HUES64 (cell line): ENCODE results near the gene FTO.

Experiments used
- H3K27ac ChIP-seq: 2 replicates; pipeline ENCODE4 v1.7.0; 2013; ENCODE audit warnings: low read depth, low read length, inconsistent platforms
- H3K27me3 ChIP-seq: 2 replicates; pipeline ENCODE4 v1.6.1; 2013; ENCODE audit warnings: mild to moderate bottlenecking, low read length; ENCODE audit not compliant: insufficient read depth
- H3K36me3 ChIP-seq: 2 replicates; pipeline ENCODE4 v1.6.1; 2013; ENCODE audit warnings: mild to moderate bottlenecking, low read length; ENCODE audit not compliant: insufficient read depth
- H3K4me1 ChIP-seq: 2 replicates; pipeline ENCODE4 v1.6.1; 2013; ENCODE audit warnings: mild to moderate bottlenecking, low read length, moderate library complexity; ENCODE audit not compliant: insufficient read depth
- H3K4me3 ChIP-seq: 2 replicates; pipeline ENCODE4 v1.5.1; 2013; ENCODE audit warnings: mild to moderate bottlenecking, low read length, moderate library complexity
- H3K9ac ChIP-seq: 2 replicates; pipeline ENCODE4 v1.6.1; 2013; ENCODE audit warnings: mild to moderate bottlenecking, low read depth, low read length
- H3K9me3 ChIP-seq: 2 replicates; pipeline ENCODE4 v1.6.1; 2013; ENCODE audit warnings: low read depth, low read length; ENCODE audit not compliant: insufficient read depth
- WGBS: fragments of 150-250, 120-280 bp; methylation state at CpG from one replicate; pipeline ENCODE4 v1.1.7; 2013; ENCODE audit warnings: missing lambda C conversion rate; 5-methylcytosine and 5-hydroxymethylcytosine counted together

FTO gene

DNA sequence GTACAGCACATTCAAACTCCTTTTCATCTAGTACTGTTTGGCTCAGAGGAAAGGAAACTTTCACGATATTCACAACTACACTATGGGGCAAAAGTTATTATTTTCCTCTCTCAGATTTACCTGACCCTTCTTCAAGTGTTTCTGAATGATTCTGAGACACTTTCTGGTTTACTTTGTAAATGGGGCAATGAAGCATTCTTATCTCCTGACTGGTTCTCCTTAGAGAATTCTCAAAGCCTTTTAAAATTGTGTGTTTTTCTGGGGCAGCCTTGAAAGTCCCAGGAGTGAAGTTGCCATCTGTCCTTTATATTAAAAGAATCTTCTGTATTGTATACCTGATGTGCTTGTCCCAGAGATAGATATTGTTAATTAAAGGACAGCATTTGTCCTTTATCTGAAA is 264.9 kb downstream of the FTO start:
- peaks cover 10% of the 10 kb centered on the region; the same call in 1 of the 2 replicates for H3K4me1 ChIP-seq
- no peak overlapping the region for H3K27ac ChIP-seq
- no peaks in the 10 kb centered on the region for H3K27me3 ChIP-seq
- no peaks in the 10 kb centered on the region for H3K36me3 ChIP-seq
- no peaks in the 10 kb centered on the region for H3K9me3 ChIP-seq
- no peak overlapping the region for H3K9ac ChIP-seq
- 88% methylated on average over 1 of the region's 1 CpG for WGBS
- no peak overlapping the region for H3K4me3 ChIP-seq

DNA sequence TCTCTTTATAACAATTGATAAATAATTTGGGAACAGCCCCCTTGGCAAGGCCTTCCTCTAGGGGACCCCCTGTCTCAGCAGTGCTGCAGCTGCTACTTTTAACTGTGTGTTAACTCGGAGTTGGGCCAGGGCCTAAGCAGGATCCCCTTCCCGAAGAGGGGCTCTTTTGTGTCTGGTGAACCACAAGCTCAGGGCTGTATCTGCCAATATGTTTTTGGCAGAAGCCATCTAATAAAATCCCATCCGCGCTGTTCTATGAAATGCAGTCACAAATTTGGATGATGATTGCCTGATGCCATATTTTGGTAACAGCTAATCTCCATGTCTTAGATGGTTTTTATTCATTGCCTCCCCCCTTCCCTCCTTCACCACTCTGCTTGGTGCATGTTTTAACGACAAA is 267.7 kb downstream of the FTO start:
- Histone ChIP-seq H3K4me3 (no peak overlapping the region), H3K9ac (no peak overlapping the region), H3K36me3 (no peaks in the 10 kb centered on the region), H3K4me1 (peaks cover 10% of the 10 kb centered on the region; the same call in 1 of the 2 replicates), H3K27me3 (no peaks in the 10 kb centered on the region), H3K9me3 (no peaks in the 10 kb centered on the region), H3K27ac (no peak overlapping the region)
- WGBS: 95% methylated on average over 5 of the region's 5 CpGs

DNA sequence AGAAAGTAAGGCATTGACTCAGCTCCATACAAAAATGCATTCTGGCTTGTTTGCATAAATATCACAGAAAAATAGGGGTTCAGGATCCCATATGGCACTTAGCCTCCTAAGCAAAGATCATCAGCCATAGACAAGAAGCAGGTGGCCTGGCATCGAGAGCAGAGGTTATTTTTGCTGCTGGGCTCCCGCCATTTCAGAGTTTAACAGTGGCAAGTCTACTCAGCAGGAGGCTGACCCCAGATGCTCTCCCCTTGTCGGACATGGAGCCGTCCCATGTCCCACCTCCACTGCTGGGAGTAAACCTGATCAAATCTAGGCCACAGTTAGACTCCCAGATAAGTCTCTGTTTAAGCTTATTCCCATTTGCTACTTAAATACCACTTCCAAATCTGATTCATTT is 269.1 kb downstream of the FTO start:
- Histone ChIP-seq H3K9ac (no peak overlapping the region), H3K4me1 (peaks cover 9% of the 10 kb centered on the region; the same call in 1 of the 2 replicates), H3K27me3 (no peaks in the 10 kb centered on the region), H3K9me3 (no peaks in the 10 kb centered on the region), H3K36me3 (no peaks in the 10 kb centered on the region), H3K27ac (no peak overlapping the region), H3K4me3 (no peak overlapping the region)
- 88% methylated on average over 4 of the region's 4 CpGs for WGBS

GRCh38 chr16:53974484-53975080 is 270.6 kb downstream of the FTO start:
- H3K4me3 ChIP-seq: no peak overlapping the region
- H3K27ac ChIP-seq: no peak overlapping the region
- H3K4me1 ChIP-seq: no peaks in the 10 kb centered on the region
- H3K36me3 ChIP-seq: no peaks in the 10 kb centered on the region
- H3K27me3 ChIP-seq: no peaks in the 10 kb centered on the region
- H3K9me3 ChIP-seq: no peaks in the 10 kb centered on the region
- 97% methylated on average over 3 of the region's 4 CpGs for WGBS
- H3K9ac ChIP-seq: no peak overlapping the region

DNA sequence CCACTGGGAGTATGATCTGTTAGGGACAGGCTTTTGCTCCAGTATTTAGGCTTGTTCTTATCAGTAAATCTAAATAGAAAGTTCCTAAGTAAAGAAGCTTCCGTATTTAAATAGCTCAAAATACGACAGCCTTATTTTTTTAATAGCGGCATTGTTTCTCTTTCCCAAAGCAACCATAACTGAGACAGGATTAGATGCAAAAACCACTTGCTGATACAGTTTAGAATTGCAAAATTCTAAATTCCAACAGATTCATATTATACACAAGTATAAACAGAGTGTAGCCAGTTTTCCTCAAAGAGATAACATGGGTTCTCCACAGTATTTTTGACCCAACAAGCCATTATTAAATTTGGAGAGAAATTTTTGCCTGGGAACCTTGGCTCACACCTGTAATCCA is 276.7 kb downstream of the FTO start:
- Histone ChIP-seq H3K9ac (no peak overlapping the region), H3K36me3 (no peaks in the 10 kb centered on the region), H3K27ac (no peak overlapping the region), H3K27me3 (no peaks in the 10 kb centered on the region), H3K4me3 (no peak overlapping the region), H3K9me3 (no peaks in the 10 kb centered on the region), H3K4me1 (peaks cover 7% of the 10 kb centered on the region; the same call in 1 of the 2 replicates)
- 92% methylated on average over 3 of the region's 3 CpGs for WGBS

- Histone ChIP-seq H3K27ac (no peak overlapping the region), H3K9me3 (no peaks in the 10 kb centered on the region), H3K9ac (no peak overlapping the region), H3K4me3 (no peak overlapping the region), H3K27me3 (no peaks in the 10 kb centered on the region), H3K36me3 (no peaks in the 10 kb centered on the region), H3K4me1 (peaks cover 7% of the 10 kb centered on the region; the same call in 1 of the 2 replicates)
- 88% methylated on average over 1 of the region's 3 CpGs for WGBS
Measured at GRCh38 chr16:53982631-53983042, 278.7 kb downstream of the FTO start.

DNA sequence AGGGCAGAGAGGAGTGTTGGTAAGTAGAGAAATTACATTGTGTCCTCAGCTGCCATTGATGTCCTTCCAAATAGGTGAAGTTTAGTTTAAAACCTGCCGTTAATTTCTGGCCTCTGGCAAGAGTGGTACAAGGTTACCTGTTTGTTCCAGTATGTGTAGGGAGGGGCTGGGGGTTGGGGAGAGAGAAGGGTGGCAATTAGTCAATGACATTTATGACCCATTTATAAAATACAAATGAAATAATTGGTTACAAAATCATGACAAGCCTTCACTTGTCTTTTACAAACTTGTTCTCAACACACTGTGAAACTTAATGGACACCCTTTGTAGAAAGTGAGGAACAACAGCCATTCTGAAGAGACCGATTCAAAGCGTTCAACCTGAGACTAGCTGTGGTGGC is 281.0 kb downstream of the FTO start:
- Histone ChIP-seq H3K4me3 (no peak overlapping the region), H3K27ac (no peak overlapping the region), H3K9ac (no peak overlapping the region), H3K9me3 (no peaks in the 10 kb centered on the region), H3K36me3 (no peaks in the 10 kb centered on the region), H3K4me1 (peaks cover 7% of the 10 kb centered on the region; the same call in 1 of the 2 replicates), H3K27me3 (no peaks in the 10 kb centered on the region)
- WGBS: 93% methylated on average over 3 of the region's 3 CpGs

- H3K27me3 ChIP-seq: no peaks in the 10 kb centered on the region
- peaks cover 3% of the 10 kb centered on the region; the same call in 1 of the 2 replicates for H3K4me1 ChIP-seq
- H3K9ac ChIP-seq: no peak overlapping the region
- 94% methylated on average over 3 of the region's 3 CpGs for WGBS
- H3K9me3 ChIP-seq: no peaks in the 10 kb centered on the region
- H3K36me3 ChIP-seq: no peaks in the 10 kb centered on the region
- H3K27ac ChIP-seq: no peak overlapping the region
- no peak overlapping the region for H3K4me3 ChIP-seq
Measured at GRCh38 chr16:53985861-53986260, 281.9 kb downstream of the FTO start.

DNA sequence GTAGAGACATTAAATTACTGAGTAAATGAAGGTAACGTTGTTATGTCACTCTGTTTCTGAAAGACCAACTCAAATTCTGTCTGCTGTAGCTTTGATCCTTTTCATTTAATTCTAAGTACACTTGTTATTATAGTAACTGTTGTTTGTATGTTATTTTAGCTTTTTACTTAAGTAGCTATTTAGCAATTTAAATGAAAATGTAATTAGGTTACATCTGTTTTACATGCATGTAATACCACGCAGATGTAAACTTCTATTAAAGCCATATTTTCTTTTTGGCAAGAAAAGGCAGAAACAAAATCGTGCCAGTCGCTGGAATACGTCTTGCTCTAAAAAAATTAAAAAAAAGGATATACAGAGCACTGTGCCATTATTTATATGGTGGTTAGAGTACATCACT is 282.8 kb downstream of the FTO start:
- H3K36me3 ChIP-seq: no peaks in the 10 kb centered on the region
- H3K4me3 ChIP-seq: no peak overlapping the region
- no peaks in the 10 kb centered on the region for H3K27me3 ChIP-seq
- H3K9me3 ChIP-seq: no peaks in the 10 kb centered on the region
- no peak overlapping the region for H3K9ac ChIP-seq
- no peak overlapping the region for H3K27ac ChIP-seq
- H3K4me1 ChIP-seq: peaks cover 12% of the 10 kb centered on the region
- 98% methylated on average over 4 of the region's 5 CpGs for WGBS

DNA sequence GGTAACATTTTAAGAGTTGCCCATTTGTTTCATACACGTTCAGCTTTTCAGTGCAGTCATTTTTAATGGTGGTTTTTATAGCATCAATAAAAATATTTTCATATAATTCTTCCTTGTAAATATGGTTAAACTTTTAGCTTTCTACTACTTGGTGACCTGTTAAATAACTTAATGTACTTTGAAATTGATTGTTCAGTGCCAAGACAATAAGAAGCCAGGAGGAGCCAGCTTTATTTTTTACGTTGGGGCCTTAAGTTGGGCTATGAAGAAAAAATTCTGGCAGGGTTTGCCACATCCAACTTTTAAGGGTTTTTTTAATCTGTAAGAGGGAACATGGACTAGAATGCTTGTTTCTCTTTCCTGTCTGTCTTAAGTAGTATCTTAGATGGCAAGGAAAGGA is 284.2 kb downstream of the FTO start:
- Histone ChIP-seq H3K9me3 (no peaks in the 10 kb centered on the region), H3K36me3 (no peaks in the 10 kb centered on the region), H3K4me3 (no peak overlapping the region), H3K4me1 (peaks cover 19% of the 10 kb centered on the region), H3K9ac (no peak overlapping the region), H3K27me3 (no peaks in the 10 kb centered on the region), H3K27ac (no peak overlapping the region)
- WGBS: 98% methylated on average over 1 of the region's 2 CpGs

GRCh38 chr16:53989597-53989996 is 285.6 kb downstream of the FTO start:
- 92% methylated on average over 2 of the region's 3 CpGs for WGBS
- Histone ChIP-seq H3K9ac (no peak overlapping the region), H3K9me3 (no peaks in the 10 kb centered on the region), H3K4me3 (no peak overlapping the region), H3K27ac (no peak overlapping the region), H3K4me1 (peaks cover 19% of the 10 kb centered on the region), H3K36me3 (no peaks in the 10 kb centered on the region), H3K27me3 (no peaks in the 10 kb centered on the region)
